B cell (primary cell): ENCODE measurements around the gene PEX11G. TPM values are rescaled to one million over a fixed set of nuclear protein-coding genes. Genes with fewer than 3 reads are reported as not detected.

Experiments used
- ATAC-seq: fragments of 200-7000 bp; cut with Tn5 transposase; one replicate; pipeline ENCODE4 v1.10.0; 2021; ENCODE audit warnings: low read depth, mild to moderate bottlenecking, moderate number of reproducible peaks, moderate library complexity
- CTCF ChIA-PET: fragments of 350-600 bp; sonication (Branson Sonifier 250); formaldehyde crosslinking; loops from one replicate; lab custom pipeline; 2021; ENCODE audit warnings: antibody characterized with exemption, inconsistent platforms; lab: Charles Lee
- POLR2A ChIA-PET: fragments of 350-600 bp; sonication (Branson Sonifier 250); formaldehyde crosslinking; loops from one replicate; lab custom pipeline; 2021; ENCODE audit warnings: antibody characterized with exemption; lab: Charles Lee
- DNase-seq: peaks from one replicate; pipeline ENCODE4 v3.0.0; 2013
- H2AFZ ChIP-seq: 2 replicates; pipeline ENCODE4 v1.6.1; 2012; ENCODE audit warnings: mild to moderate bottlenecking, low read depth, low read length; ENCODE audit not compliant: insufficient read depth, poor library complexity, severe bottlenecking
- H3K27ac ChIP-seq, 2 donors: 1 replicate in 1 of 2; 2 replicates in 1 of 2; pipeline ENCODE4 v1.5.1; 2012 to 2013; ENCODE audit warnings: low read length in 2 of 2, mild to moderate bottlenecking in 2 of 2, moderate library complexity in 1 of 2
- H3K27me3 ChIP-seq, 4 experiments: fragments of 200-600 bp in 1 of 4; sonication (generic) in 1 of 4; replicated peaks in 1 of 4; 1 replicate in 2 of 4; 2 replicates in 2 of 4; pipeline versions ENCODE4 v1.6.1 to v1.7.0; 2013 to 2016; ENCODE audit warnings: low read length in 3 of 4, mild to moderate bottlenecking in 2 of 4, mixed read lengths in 1 of 4, moderate library complexity in 1 of 4; ENCODE audit not compliant: insufficient read depth in 4 of 4, control insufficient read depth in 3 of 4; ENCODE audit errors: control extremely low read depth in 1 of 4
- H3K36me3 ChIP-seq, 2 experiments: replicated peaks in 1 of 2; 1 replicate in 1 of 2; 2 replicates in 1 of 2; pipeline versions ENCODE4 v1.6.1 to v1.7.1; 2013; ENCODE audit warnings: low read length in 1 of 2; ENCODE audit not compliant: insufficient read depth in 2 of 2, control insufficient read depth in 1 of 2; ENCODE audit errors: control extremely low read depth in 1 of 2, extremely low read depth in 1 of 2
- H3K4me1 ChIP-seq, 2 donors: fragments of 200-600 bp in 1 of 2; sonication (generic) in 1 of 2; 1 replicate in 1 of 2; 2 replicates in 1 of 2; pipeline versions ENCODE4 v1.5.1 to v1.6.1; 2013 to 2017; ENCODE audit warnings: low read length in 2 of 2; ENCODE audit not compliant: control insufficient read depth in 2 of 2, insufficient read depth in 2 of 2
- H3K4me2 ChIP-seq: replicated peaks from 2 replicates; pipeline ENCODE3; 2012; ENCODE audit warnings: mild to moderate bottlenecking, low read depth, low read length; ENCODE audit not compliant: poor library complexity, severe bottlenecking
- H3K4me3 ChIP-seq, 5 experiments: fragments of 200-600 bp in 1 of 5; sonication (generic) in 1 of 5; 1 replicate in 3 of 5; 2 replicates in 2 of 5; pipeline versions ENCODE4 v1.5.1 to v1.7.0; 2011 to 2016; ENCODE audit warnings: low read length in 4 of 5, mild to moderate bottlenecking in 4 of 5, low read depth in 2 of 5, control low read depth in 1 of 5, moderate library complexity in 1 of 5; ENCODE audit not compliant: insufficient read depth in 1 of 5; ENCODE audit errors: control extremely low read depth in 1 of 5, extremely low read depth in 1 of 5
- H3K79me2 ChIP-seq: fragments of 200-600 bp; sonication (generic); one replicate; pipeline ENCODE4 v1.6.0; 2016; ENCODE audit warnings: low read length; ENCODE audit not compliant: control insufficient read depth, insufficient read depth
- H3K9ac ChIP-seq: fragments of 200-600 bp; sonication (generic); 2 replicates; pipeline ENCODE4 v1.6.1; 2017; ENCODE audit warnings: mild to moderate bottlenecking, low read length, moderate library complexity
- H3K9me3 ChIP-seq, 3 donors: one replicate each; pipeline versions ENCODE4 v1.6.1 to v1.7.1; 2013; ENCODE audit warnings: low read length in 2 of 3; ENCODE audit not compliant: control insufficient read depth in 2 of 3, insufficient read depth in 1 of 3; ENCODE audit errors: control extremely low read depth in 1 of 3
- H4K20me1 ChIP-seq: 2 replicates; pipeline ENCODE4 v1.6.0; 2012; ENCODE audit warnings: mild to moderate bottlenecking, low read length; ENCODE audit not compliant: insufficient read depth, control insufficient read depth, poor library complexity, severe bottlenecking
- H3K27ac Mint-ChIP-seq: one replicate; pipeline ENCODE4 v1.8.0; 2021; ENCODE audit warnings: mixed read lengths
- H3K27me3 Mint-ChIP-seq: one replicate; pipeline ENCODE4 v1.8.0; 2021; ENCODE audit warnings: mixed read lengths
- H3K4me1 Mint-ChIP-seq: one replicate; pipeline ENCODE4 v1.8.0; 2021; ENCODE audit warnings: mixed read lengths
- H3K4me3 Mint-ChIP-seq: one replicate; pipeline ENCODE4 v1.8.0; 2021; ENCODE audit warnings: mixed read lengths
- H3K9me3 Mint-ChIP-seq: one replicate; pipeline ENCODE4 v1.8.0; 2022; ENCODE audit warnings: mixed read lengths; ENCODE audit not compliant: insufficient read depth
- EZH2 ChIP-seq: IDR thresholded peaks from 2 replicates; pipeline ENCODE4 v1.6.1; 2012; ENCODE audit warnings: borderline replicate concordance, low read depth, mild to moderate bottlenecking, moderate library complexity, low read length; ENCODE audit not compliant: insufficient read depth, poor library complexity, severe bottlenecking
- WGBS: methylation state at CpG from one replicate; pipeline ENCODE4 v1.1.5; 2013; ENCODE audit warnings: missing lambda C conversion rate; ENCODE audit not compliant: insufficient coverage; 5-methylcytosine and 5-hydroxymethylcytosine counted together
- intact Hi-C: fragments of 100-400 bp; cut with micrococcal nuclease; formaldehyde crosslinking; loops from one replicate; pipeline ENCODE4 v1.10.0; 2022
- polyA plus RNA-seq: library from polyadenylated mRNA; depleted of rRNA; stranded (reverse); fragments of >200 nt; gene quantifications from 2 replicates; pipeline ENCODE4 v1.2.3, GENCODE V29; 2012
- total RNA-seq, 2 donors: library from RNA; stranded (reverse); fragments of 120-200 nt in 1 of 2; gene quantifications; 1 replicate in 1 of 2; 2 replicates in 1 of 2; pipeline versions ENCODE4 v1.2.3 to v1.2.4, GENCODE V29; 2013 to 2022
- TF ChIP-seq, protein P1 (sequence below): fragments of 200-600 bp; IDR thresholded peaks from one replicate; pipeline ENCODE4 v1.8.0; 2022; ENCODE audit warnings: antibody characterized with exemption, mild to moderate bottlenecking

PEX11G gene
- total and polyA plus RNA-seq, 2 donors (not counting 1 experiment from before 2014, with no cell fraction given): 0.40 to 0.62 TPM

DNA sequence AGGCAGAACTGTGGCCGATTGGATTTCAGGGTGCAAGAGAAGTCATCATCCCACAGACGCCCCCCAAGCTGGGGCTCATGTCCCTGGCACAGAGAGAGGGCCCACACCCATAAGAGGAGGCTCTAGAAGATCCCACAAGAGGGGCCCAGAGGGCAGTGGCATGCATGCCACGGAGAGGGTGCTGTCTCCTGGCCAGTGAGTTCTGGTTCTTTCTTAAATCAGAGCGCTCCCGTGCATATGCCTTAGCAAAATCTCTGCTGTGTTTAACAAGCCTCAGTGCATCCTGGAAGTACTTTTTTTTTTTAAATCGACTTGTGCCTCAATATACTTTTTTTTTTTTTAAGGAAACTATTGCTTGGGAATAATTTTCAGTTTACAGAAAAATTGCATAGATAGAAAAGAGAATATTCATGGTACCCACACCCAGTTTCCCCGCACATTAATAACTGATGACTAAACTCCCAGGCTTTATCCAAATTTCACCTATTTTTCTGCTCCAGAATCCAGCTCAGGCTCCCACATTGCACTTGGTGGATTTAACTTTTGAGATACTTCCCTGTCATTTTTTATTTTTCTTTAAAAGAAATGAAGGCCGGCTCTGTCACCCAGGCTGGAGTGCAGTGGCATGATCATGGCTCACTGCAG, 59.1 kb downstream of the PEX11G start:
- H3K9me3 ChIP-seq: no peaks in the 10 kb centered on the region
- WGBS: 94% methylated on average over 4 of the region's 8 CpGs
- Mint-ChIP-seq H3K27me3 (no peaks in the 10 kb centered on the region), H3K9me3 (no peaks in the 10 kb centered on the region), H3K4me3 (no peak overlapping the region), H3K4me1 (peaks cover 3% of the 10 kb centered on the region), H3K27ac (no peak overlapping the region)
- H2AFZ ChIP-seq: no peak overlapping the region
- no peak overlapping the region for H3K9ac ChIP-seq
- TF ChIP-seq, protein P1, sequence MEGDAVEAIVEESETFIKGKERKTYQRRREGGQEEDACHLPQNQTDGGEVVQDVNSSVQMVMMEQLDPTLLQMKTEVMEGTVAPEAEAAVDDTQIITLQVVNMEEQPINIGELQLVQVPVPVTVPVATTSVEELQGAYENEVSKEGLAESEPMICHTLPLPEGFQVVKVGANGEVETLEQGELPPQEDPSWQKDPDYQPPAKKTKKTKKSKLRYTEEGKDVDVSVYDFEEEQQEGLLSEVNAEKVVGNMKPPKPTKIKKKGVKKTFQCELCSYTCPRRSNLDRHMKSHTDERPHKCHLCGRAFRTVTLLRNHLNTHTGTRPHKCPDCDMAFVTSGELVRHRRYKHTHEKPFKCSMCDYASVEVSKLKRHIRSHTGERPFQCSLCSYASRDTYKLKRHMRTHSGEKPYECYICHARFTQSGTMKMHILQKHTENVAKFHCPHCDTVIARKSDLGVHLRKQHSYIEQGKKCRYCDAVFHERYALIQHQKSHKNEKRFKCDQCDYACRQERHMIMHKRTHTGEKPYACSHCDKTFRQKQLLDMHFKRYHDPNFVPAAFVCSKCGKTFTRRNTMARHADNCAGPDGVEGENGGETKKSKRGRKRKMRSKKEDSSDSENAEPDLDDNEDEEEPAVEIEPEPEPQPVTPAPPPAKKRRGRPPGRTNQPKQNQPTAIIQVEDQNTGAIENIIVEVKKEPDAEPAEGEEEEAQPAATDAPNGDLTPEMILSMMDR: no peak
- TF ChIP-seq EZH2: no peak
- ChIA-PET CTCF (interaction anchor here (0.7 to 1.4 kb wide), 2 partner anchors 76 to 80 kb away, joined by 3 read pairs; no protein-coding TSS in a partner anchor), POLR2A (no interaction called here)
- intact Hi-C loops: no loop called here
- H4K20me1 ChIP-seq: peaks cover 99% of the 10 kb centered on the region
- no peak overlapping the region for H3K27ac ChIP-seq
- H3K36me3 ChIP-seq: peaks cover 8 to 54% of the 10 kb centered on the region in 2 experiments
- H3K79me2 ChIP-seq: peaks cover 91% of the 10 kb centered on the region
- H3K4me2 ChIP-seq: no peak overlapping the region
- no peak for DNase-seq
- no peaks in the 10 kb centered on the region for H3K27me3 ChIP-seq
- ATAC-seq: no peak
- H3K4me3 ChIP-seq: no peak overlapping the region
- no peaks in the 10 kb centered on the region for H3K4me1 ChIP-seq

DNA sequence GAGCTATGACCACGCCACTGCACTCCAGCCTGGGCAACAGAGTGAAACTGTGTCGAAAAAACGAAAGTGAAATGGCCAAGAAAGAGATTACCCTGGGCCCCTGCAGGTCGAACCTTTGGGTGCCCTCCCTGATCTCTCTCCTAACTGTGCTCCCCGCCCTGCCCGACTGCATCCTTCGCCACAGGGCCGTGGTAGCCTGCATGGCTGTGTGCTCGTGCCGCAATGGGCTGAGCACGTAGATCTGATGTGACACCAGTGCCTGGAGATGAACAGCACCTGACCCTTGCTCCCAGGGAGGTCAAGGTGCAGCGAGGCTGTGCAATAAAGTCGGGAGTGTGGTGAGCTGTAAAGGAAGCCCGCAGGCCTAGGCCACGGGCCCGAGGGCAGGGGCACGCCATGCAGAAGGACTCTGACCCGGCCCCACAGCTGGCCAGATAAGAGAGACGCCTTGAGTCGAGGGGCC, 60.2 kb downstream of the PEX11G start:
- DNase-seq: no peak
- Histone ChIP-seq H3K4me2 (no peak overlapping the region), H3K9ac (no peak overlapping the region), H3K4me1 (no peaks in the 10 kb centered on the region), H3K27me3 (no peaks in the 10 kb centered on the region), H3K9me3 (no peaks in the 10 kb centered on the region), H3K79me2 (peaks cover 93% of the 10 kb centered on the region), H2AFZ (no peak overlapping the region), H3K4me3 (no peak overlapping the region), H3K27ac (no peak overlapping the region), H4K20me1 (peaks cover 100% of the 10 kb centered on the region), H3K36me3 (peaks cover 10 to 55% of the 10 kb centered on the region in 2 experiments)
- H3K27ac Mint-ChIP-seq: no peak overlapping the region
- intact Hi-C loops: no loop called here
- WGBS: 91% methylated on average over 18 of the region's 20 CpGs
- CTCF ChIA-PET: no interaction called here
- POLR2A ChIA-PET: no interaction called here
- no peak for TF ChIP-seq EZH2
- TF ChIP-seq, protein P1: no peak
- no peak for ATAC-seq
- H3K4me1 Mint-ChIP-seq: peaks cover 3% of the 10 kb centered on the region
- H3K9me3 Mint-ChIP-seq: no peaks in the 10 kb centered on the region
- no peak overlapping the region for H3K4me3 Mint-ChIP-seq
- no peaks in the 10 kb centered on the region for H3K27me3 Mint-ChIP-seq
